Measurements from ENCODE around the gene APBB3.

DNA sequence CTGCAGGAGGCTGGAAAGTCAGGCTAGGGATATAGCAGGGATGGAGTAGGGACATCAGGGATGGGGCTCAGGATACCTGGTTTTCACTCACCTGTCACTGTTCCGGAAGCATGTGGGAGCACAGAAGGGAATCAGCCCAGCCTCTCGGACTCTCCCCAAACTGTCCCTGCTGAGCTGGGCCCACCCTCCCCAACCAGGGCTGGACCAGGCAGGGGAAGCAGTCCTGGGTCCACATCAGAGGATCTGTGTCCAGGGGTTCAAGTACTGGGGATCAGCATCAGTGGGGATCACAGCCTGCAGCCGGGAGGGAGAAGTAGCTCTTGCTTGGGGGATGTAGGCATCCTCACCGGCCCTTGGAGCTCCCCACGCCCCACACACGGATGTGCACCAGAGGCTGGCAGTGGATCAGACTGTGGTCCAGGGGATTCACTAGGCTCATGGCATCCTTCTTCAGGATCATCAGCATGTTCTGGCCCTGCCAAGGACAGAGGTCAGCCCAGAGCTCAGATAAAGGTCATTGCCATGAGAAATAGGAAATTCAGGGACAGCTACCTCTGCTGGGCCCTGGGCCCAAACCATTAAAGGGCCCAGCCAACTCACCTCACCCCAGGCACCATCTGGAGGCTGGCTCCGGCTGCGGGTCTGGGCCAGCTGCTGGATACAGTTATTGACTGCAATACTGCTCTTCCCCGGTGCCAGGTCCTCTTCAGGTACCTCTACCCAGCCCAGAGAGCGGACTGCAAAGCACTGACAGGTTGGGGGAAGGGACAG lies 2.5 kb downstream of the APBB3 start:
- TF ChIP-seq YY1 (IDR thresholded peaks at IDR 0.05; ENCODE audit: insufficient read depth, insufficient read length) = no peak
- no peak for TF ChIP-seq SUZ12 (IDR thresholded peaks at IDR 0.05; ENCODE audit: extremely low read depth, insufficient read depth, insufficient read length)
- no peak for TF ChIP-seq ZNF274 (IDR thresholded peaks at IDR 0.05; ENCODE audit: low read depth, low read length)

Data from NT2/D1 (cell line).